DOHH2 (cell line): Measurements from ENCODE around the gene OPTC.

Source experiments
- EZH2phosphoT487 ChIP-seq: fragments of 200-600 bp; sonication (generic); IDR thresholded peaks from 2 replicates; pipeline ENCODE4 v1.6.1; 2017; ENCODE audit warnings: borderline replicate concordance, mild to moderate bottlenecking, antibody characterized with exemption, low read length, moderate library complexity, mixed read lengths
- TF ChIP-seq, protein P1 (sequence below): fragments of 200-600 bp; sonication (generic); IDR thresholded peaks from one replicate; pipeline ENCODE4 v1.5.1; 2014; ENCODE audit warnings: antibody characterized with exemption, mild to moderate bottlenecking, low read depth, low read length; ENCODE audit not compliant: poor library complexity, severe bottlenecking

DNA sequence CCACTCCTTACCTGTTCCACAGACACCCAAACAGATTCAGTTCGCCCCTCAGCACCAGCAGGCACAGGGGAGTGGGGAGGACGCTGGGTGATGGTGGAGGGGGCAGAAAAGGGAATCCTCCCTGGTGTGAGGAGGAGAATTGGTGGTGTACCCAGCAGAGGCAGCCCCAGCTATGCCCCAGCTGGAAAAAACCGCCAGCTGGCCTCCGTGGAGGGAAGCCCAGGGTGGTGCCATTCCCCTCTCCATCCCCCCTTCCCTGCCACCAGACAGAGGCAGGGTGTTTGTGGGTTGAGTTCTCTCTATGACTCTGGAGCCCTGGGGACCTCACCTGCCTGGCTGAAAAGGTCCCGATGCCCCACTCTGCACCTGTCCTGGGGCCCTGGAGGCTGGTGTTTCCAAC, 27.9 kb downstream of the OPTC start:
- TF ChIP-seq, protein P1, sequence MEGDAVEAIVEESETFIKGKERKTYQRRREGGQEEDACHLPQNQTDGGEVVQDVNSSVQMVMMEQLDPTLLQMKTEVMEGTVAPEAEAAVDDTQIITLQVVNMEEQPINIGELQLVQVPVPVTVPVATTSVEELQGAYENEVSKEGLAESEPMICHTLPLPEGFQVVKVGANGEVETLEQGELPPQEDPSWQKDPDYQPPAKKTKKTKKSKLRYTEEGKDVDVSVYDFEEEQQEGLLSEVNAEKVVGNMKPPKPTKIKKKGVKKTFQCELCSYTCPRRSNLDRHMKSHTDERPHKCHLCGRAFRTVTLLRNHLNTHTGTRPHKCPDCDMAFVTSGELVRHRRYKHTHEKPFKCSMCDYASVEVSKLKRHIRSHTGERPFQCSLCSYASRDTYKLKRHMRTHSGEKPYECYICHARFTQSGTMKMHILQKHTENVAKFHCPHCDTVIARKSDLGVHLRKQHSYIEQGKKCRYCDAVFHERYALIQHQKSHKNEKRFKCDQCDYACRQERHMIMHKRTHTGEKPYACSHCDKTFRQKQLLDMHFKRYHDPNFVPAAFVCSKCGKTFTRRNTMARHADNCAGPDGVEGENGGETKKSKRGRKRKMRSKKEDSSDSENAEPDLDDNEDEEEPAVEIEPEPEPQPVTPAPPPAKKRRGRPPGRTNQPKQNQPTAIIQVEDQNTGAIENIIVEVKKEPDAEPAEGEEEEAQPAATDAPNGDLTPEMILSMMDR: no peak
- TF ChIP-seq EZH2phosphoT487: no peak
